Measurements from ENCODE around the gene ACER2. TPM values are rescaled to one million over a fixed set of nuclear protein-coding genes. Genes with fewer than 3 reads are reported as not detected.
"Not testable (repeated sequence)": the region's sequence is repeated elsewhere in the genome, so short reads cannot be mapped to it uniquely, and the experiment has no call there.

ACER2 gene
- total and polyA plus RNA-seq, 8 donors: 2.7 to 8.1 (median 3.1) TPM

DNA sequence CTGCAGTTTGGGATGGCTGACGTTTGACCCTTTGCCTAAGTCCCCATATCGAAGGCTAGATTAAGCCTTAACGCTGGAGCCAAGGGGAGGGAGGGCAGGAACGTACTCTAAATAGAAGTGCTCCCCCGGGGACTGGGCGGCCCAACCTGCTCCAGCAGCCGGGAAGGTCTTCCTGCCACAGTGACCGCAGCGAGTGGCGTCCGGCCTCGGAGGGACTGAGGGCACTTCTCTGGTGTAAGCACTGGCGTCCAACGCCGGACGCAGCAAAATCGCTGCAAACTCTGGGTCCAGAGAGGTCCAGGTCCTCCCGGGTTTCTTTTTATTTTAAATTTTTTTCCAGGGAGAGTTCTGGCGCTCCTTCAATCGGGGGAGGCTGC, 505 bp upstream of the ACER2 start:
- ATAC-seq: peak; percentile 38
- DNase-seq: peak in 1 of 4 donors; percentile 87
- intact Hi-C loops (cut with DNase I): no loop called here
- Histone ChIP-seq H3K36me3 (no peaks in the 10 kb centered on the region), H3K9me3 (peaks cover 0 to 5% of the 10 kb centered on the region in 2 donors), H3K4me1 (peaks cover 0 to 14% of the 10 kb centered on the region in 2 donors), H3K27ac (peak overlapping the region; percentile 63 to 65), H3K4me3 (peak overlapping the region; percentile 82 to 87), H3K27me3 (no peaks in the 10 kb centered on the region)
- no peak for TF ChIP-seq CTCF (IDR thresholded peaks at IDR 0.05)

DNA sequence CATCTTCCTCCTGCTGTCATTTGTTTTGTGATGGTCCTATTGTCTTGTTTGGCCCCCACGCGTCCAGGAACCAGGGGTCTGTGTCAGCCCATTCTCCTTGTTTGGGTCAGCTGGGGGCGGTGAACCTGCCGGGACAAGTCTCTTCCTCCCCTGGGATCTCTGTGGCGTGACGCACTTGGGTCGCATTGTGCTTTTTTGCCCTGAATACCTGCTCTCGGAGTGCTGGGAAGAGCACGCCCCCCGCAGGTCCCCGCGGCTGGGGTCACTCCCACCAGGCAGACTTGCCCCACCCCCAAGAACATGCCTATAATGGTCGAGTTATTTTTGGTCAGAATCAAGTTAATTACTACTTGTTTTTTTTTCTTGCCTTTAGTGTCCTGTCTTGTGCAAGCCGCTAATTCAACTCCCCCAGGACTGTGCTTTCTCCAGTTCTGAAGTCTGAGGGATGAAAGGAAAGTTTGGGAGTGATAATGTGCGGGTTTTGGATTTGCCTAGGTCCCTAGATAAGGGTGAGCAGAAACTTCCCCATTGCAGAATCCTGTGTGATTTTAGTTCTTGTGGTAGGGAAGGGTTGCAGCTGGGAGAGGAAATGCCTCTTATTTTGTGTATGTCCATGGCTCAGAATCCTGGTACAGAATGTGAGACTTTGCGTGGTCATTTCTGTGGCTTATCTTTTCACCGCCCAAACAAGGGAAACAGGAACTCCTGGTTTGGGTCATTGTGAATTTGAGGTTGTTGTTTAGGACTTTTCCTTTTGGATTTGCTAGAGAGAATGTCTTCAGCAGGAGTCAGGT, 789 bp downstream of the ACER2 start:
- intact Hi-C loops (cut with DNase I): no loop called here
- TF ChIP-seq CTCF (IDR thresholded peaks at IDR 0.05): no peak
- no peaks in the 10 kb centered on the region for H3K36me3 ChIP-seq
- H3K27me3 ChIP-seq: no peaks in the 10 kb centered on the region
- ATAC-seq (peak; percentile 46), DNase-seq (peak in 2 of 4 donors; percentile 30 to 36)
- peaks cover 0 to 14% of the 10 kb centered on the region in 2 donors for H3K4me1 ChIP-seq
- peak overlapping the region; percentile 72 to 80 for H3K27ac ChIP-seq
- peak overlapping the region; percentile 82 to 87 for H3K4me3 ChIP-seq
- no peaks in the 10 kb centered on the region for H3K9me3 ChIP-seq

GRCh38 chr9:19410195-19410503, 1.3 kb downstream of the ACER2 start:
- H3K27me3 ChIP-seq: no peaks in the 10 kb centered on the region
- intact Hi-C loops (cut with DNase I): no loop called here

GRCh38 chr9:19410594-19410993, 1.8 kb downstream of the ACER2 start:
- Histone ChIP-seq H3K4me3 (no peak overlapping the region), H3K9me3 (no peaks in the 10 kb centered on the region), H3K27me3 (no peaks in the 10 kb centered on the region), H3K36me3 (no peaks in the 10 kb centered on the region), H3K4me1 (peaks cover 0 to 14% of the 10 kb centered on the region in 2 donors), H3K27ac (no peak overlapping the region)
- intact Hi-C loops (cut with DNase I): no loop called here
- no peak for TF ChIP-seq CTCF (IDR thresholded peaks at IDR 0.05)
- ATAC-seq (no peak), DNase-seq (no peak)

More at GRCh38 chr9:19410195-19410503, 1.3 kb downstream of the ACER2 start:
- peak overlapping the region in 1 of 2 donors; percentile 82 for H3K4me3 ChIP-seq
- TF ChIP-seq CTCF (IDR thresholded peaks at IDR 0.05): no peak
- no peaks in the 10 kb centered on the region for H3K36me3 ChIP-seq
- no peak overlapping the region for H3K27ac ChIP-seq
- H3K4me1 ChIP-seq: peaks cover 0 to 14% of the 10 kb centered on the region in 2 donors
- H3K9me3 ChIP-seq: no peaks in the 10 kb centered on the region
- ATAC-seq (no peak), DNase-seq (no peak)

- no peaks in the 10 kb centered on the region for H3K36me3 ChIP-seq
- ATAC-seq: no peak
- H3K9me3 ChIP-seq: no peaks in the 10 kb centered on the region
- DNase-seq: no peak
- H3K4me1 ChIP-seq: peaks cover 0 to 14% of the 10 kb centered on the region in 2 donors
- H3K27ac ChIP-seq: no peak overlapping the region
- intact Hi-C loops (cut with DNase I): no loop called here
- no peak overlapping the region for H3K4me3 ChIP-seq
- TF ChIP-seq CTCF (IDR thresholded peaks at IDR 0.05): no peak
- H3K27me3 ChIP-seq: no peaks in the 10 kb centered on the region
Observed at GRCh38 chr9:19411316-19411715, 2.5 kb downstream of the ACER2 start.

GRCh38 chr9:19413456-19413855, 4.6 kb downstream of the ACER2 start:
- H3K36me3 ChIP-seq; H3K9me3 ChIP-seq; ATAC-seq; H3K27me3 ChIP-seq; H3K4me3 ChIP-seq; H3K27ac ChIP-seq; DNase-seq; intact Hi-C loops (cut with DNase I): not testable (repeated sequence)
- H3K4me1 ChIP-seq: peaks cover 0 to 14% of the 10 kb centered on the region in 2 donors

Measured in left lung (tissue), 10 donors.